Panc1 (cell line): ENCODE data around the gene LRPPRC. TPM values are rescaled to one million over a fixed set of nuclear protein-coding genes. Genes with fewer than 3 reads are reported as not detected.

ENCODE experiments used
- ATAC-seq: fragments of 200-7000 bp; cut with Tn5 transposase; 2 replicates; pipeline ENCODE4 v1.9.1; 2020; ENCODE audit warnings: mild to moderate bottlenecking, moderate library complexity
- BruUV-seq: library from RNA; stranded (reverse); fragments of 400-500 nt; replicated peaks from 2 replicates; lab custom pipeline; 2021; lab: Mats Ljungman, UMichigan
- CTCF ChIA-PET: fragments of 300-600 bp; sonication (Branson Sonifier 250); formaldehyde crosslinking; loops from one replicate; lab custom pipeline; 2022; ENCODE audit warnings: antibody characterized with exemption; lab: Charles Lee
- POLR2A ChIA-PET: fragments of 300-600 bp; sonication (Branson Sonifier 250); formaldehyde crosslinking; loops from one replicate; lab custom pipeline; 2022; ENCODE audit warnings: antibody characterized with exemption; lab: Charles Lee
- DNase-seq: peaks from one replicate; pipeline ENCODE4 v3.0.0-alpha.2; 2010; ENCODE audit warnings: low read depth, low spot score
- H3K27ac ChIP-seq: 2 replicates; pipeline ENCODE4 v1.5.1; 2011; ENCODE audit warnings: mild to moderate bottlenecking, low read length, inconsistent platforms
- H3K27me3 ChIP-seq: fragments of 200-500 bp; sonication (Bioruptor generic); 2 replicates; pipeline ENCODE4 v1.6.0; 2014; ENCODE audit warnings: low read length, inconsistent platforms; ENCODE audit not compliant: control insufficient read depth, insufficient read depth
- H3K36me3 ChIP-seq: fragments of 200-500 bp; sonication (Bioruptor generic); 2 replicates; pipeline ENCODE4 v1.5.1; 2014; ENCODE audit warnings: inconsistent platforms, mild to moderate bottlenecking, low read length, moderate library complexity; ENCODE audit not compliant: control insufficient read depth, insufficient read depth
- H3K4me1 ChIP-seq: 2 replicates; pipeline ENCODE4 v1.5.1; 2011; ENCODE audit warnings: inconsistent platforms, mild to moderate bottlenecking, low read length, moderate library complexity; ENCODE audit not compliant: control insufficient read depth, insufficient read depth
- H3K4me3 ChIP-seq, 2 experiments: 2 replicates each; pipeline ENCODE4 v1.5.1; 2011 to 2012; ENCODE audit warnings: low read depth in 2 of 2, low read length in 2 of 2, mild to moderate bottlenecking in 2 of 2, inconsistent platforms in 1 of 2, moderate library complexity in 1 of 2
- H3K9me3 ChIP-seq: fragments of 200-500 bp; sonication (Bioruptor generic); 2 replicates; pipeline ENCODE4 v1.5.1; 2014; ENCODE audit warnings: low read depth, mild to moderate bottlenecking, inconsistent platforms, low read length, moderate library complexity; ENCODE audit not compliant: control insufficient read depth, insufficient read depth
- CTCF ChIP-seq: fragments of 450-650 bp; IDR thresholded peaks from 2 replicates; pipeline ENCODE4 v1.5.1; 2017; ENCODE audit warnings: mild to moderate bottlenecking
- POLR2AphosphoS5 ChIP-seq: IDR thresholded peaks from 2 replicates; pipeline ENCODE4 v1.6.1; 2012; ENCODE audit warnings: mild to moderate bottlenecking, low read depth, low read length, moderate library complexity
- REST ChIP-seq, 2 experiments: IDR thresholded peaks; 2 replicates each; pipeline ENCODE4 v1.6.1; 2011 to 2012; ENCODE audit warnings: low read depth in 2 of 2, control low read depth in 1 of 2, low read length in 1 of 2, mild to moderate bottlenecking in 1 of 2, moderate library complexity in 1 of 2; ENCODE audit not compliant: insufficient read depth in 1 of 2
- SIN3A ChIP-seq: IDR thresholded peaks from 2 replicates; pipeline ENCODE4 v1.6.1; 2012; ENCODE audit warnings: low read depth, mild to moderate bottlenecking, low read length, moderate library complexity, borderline replicate concordance; ENCODE audit not compliant: insufficient read depth
- TCF7L2 ChIP-seq: IDR thresholded peaks from 2 replicates; pipeline ENCODE4 v1.6.1; 2011; ENCODE audit warnings: mild to moderate bottlenecking, low read depth, low read length, inconsistent platforms
- in situ Hi-C: cut with HindIII; loops from 2 replicates; pipeline ENCODE4 v1.10.0; 2016; ENCODE audit warnings: low sequenced_read_pairs, low pct_unique_long_range_greater_than_20kb
- intact Hi-C: fragments of 100-400 bp; cut with micrococcal nuclease; formaldehyde crosslinking; loops from one replicate; pipeline ENCODE4 v1.10.0; 2022; ENCODE audit not compliant: unreplicated experiment
- total RNA-seq: library from RNA; stranded (reverse); gene quantifications from one replicate; pipeline ENCODE4 v1.2.1, GENCODE V29; 2021; ENCODE audit not compliant: unreplicated experiment

Gene LRPPRC
- total RNA-seq, 1 experiment from 2014 or later: 207 TPM

GRCh38 chr2:43851011-43851980, 144.5 kb downstream of the LRPPRC start:
- H3K9me3 ChIP-seq: no peaks in the 10 kb centered on the region
- ATAC-seq: no peak
- H3K27ac ChIP-seq: no peak overlapping the region
- CTCF ChIA-PET: interaction anchor here (0.7 kb wide), 1 partner anchor 214 kb away, joined by 3 read pairs; the partner anchor contains the start of gene PLEKHH2
- POLR2A ChIA-PET: no interaction called here
- no peak for DNase-seq
- BruUV-seq: no TSS peak
- H3K36me3 ChIP-seq: no peaks in the 10 kb centered on the region
- no peak overlapping the region for H3K4me3 ChIP-seq
- in situ Hi-C loops: no loop called here
- intact Hi-C loops: no loop called here
- H3K4me1 ChIP-seq: peaks cover 5% of the 10 kb centered on the region
- TF ChIP-seq SIN3A (no peak), CTCF (no peak)
- peaks cover 15% of the 10 kb centered on the region for H3K27me3 ChIP-seq

GRCh38 chr2:43848214-43848613, 147.6 kb downstream of the LRPPRC start:
- Histone ChIP-seq H3K9me3 (no peaks in the 10 kb centered on the region), H3K27me3 (no peaks in the 10 kb centered on the region), H3K4me3 (no peak overlapping the region), H3K27ac (no peak overlapping the region), H3K4me1 (peaks cover 5% of the 10 kb centered on the region), H3K36me3 (no peaks in the 10 kb centered on the region)
- ChIA-PET POLR2A (no interaction called here), CTCF (no interaction called here)
- BruUV-seq: no TSS peak
- TF ChIP-seq SIN3A (no peak), POLR2AphosphoS5 (no peak), TCF7L2 (no peak), CTCF (no peak), REST (IDR thresholded peaks at IDR 0.05; ENCODE audit: insufficient read depth in 1 of 2, low read depth in 2 of 2, low read length in 1 of 2) (no peak)
- DNase-seq (peak; percentile 36), ATAC-seq (peak; percentile 74)
- intact Hi-C loops (no loop called here), in situ Hi-C loops (no loop called here)
